ENCODE data around the gene EFCAB13.
"Not testable (repeated sequence)": the region's sequence is repeated elsewhere in the genome, so short reads cannot be mapped to it uniquely, and the experiment has no call there.

The EFCAB13 gene

DNA sequence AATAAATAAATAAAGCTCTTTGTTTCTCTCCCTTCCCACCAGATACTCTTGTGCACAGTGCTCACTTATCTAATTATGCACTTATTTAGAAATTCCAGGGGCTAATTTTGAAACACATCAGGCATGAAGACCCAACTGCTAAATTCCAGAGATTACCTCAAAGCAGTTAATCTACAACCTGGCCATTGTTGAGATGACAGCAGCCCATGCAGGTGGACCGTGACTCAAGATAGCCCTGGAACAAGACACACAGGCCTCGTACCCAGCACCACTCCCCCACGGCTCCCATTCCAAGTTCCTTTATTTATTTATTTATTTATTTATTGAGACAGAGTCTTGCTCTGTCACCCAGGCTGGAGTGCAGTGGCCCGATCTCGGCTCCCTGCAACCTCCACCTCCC lies 147.1 kb downstream of the EFCAB13 start:
- H3K4me2 ChIP-seq (ENCODE audit: low read length), result no peak overlapping the region
- no peak overlapping the region for H3K4me3 ChIP-seq (ENCODE audit: low read depth, low read length)
- H3K79me2 ChIP-seq, result no peaks in the 10 kb centered on the region
- H3K9me3 ChIP-seq (ENCODE audit: control insufficient read depth, low read length), result no peaks in the 10 kb centered on the region
- TF ChIP-seq, protein P1, sequence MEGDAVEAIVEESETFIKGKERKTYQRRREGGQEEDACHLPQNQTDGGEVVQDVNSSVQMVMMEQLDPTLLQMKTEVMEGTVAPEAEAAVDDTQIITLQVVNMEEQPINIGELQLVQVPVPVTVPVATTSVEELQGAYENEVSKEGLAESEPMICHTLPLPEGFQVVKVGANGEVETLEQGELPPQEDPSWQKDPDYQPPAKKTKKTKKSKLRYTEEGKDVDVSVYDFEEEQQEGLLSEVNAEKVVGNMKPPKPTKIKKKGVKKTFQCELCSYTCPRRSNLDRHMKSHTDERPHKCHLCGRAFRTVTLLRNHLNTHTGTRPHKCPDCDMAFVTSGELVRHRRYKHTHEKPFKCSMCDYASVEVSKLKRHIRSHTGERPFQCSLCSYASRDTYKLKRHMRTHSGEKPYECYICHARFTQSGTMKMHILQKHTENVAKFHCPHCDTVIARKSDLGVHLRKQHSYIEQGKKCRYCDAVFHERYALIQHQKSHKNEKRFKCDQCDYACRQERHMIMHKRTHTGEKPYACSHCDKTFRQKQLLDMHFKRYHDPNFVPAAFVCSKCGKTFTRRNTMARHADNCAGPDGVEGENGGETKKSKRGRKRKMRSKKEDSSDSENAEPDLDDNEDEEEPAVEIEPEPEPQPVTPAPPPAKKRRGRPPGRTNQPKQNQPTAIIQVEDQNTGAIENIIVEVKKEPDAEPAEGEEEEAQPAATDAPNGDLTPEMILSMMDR (IDR thresholded peaks at IDR 0.05), result no peak
- H3K9ac ChIP-seq, result no peak overlapping the region
- H3K27me3 ChIP-seq (ENCODE audit: control insufficient read depth, insufficient read depth, low read length), result no peaks in the 10 kb centered on the region
- H3K27ac ChIP-seq, result no peak overlapping the region
- H2AFZ ChIP-seq, result no peak overlapping the region
- no peaks in the 10 kb centered on the region for H3K36me3 ChIP-seq (ENCODE audit: control insufficient read depth, insufficient read depth, low read length)
- H3K4me1 ChIP-seq, result no peaks in the 10 kb centered on the region

DNA sequence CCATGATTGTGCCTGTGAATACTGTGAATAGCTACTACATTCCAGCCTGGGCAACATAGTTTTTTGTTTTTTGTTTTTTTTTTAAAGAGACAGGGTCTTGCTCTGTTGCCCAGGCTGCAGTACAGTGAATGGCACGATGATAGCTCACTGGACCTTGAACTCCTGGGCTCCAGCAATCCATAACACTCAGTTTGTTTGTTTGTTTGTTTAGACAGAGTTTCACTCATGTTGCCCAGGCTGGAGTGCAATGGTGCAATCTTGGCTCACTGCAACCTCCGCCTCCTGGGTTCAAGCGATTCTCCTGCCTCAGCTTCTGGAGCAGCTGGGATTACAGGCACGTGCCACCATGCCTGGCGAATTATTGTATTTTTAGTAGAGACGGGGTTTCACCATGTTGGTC lies 148.3 kb downstream of the EFCAB13 start:
- not testable (repeated sequence) for H3K9me3 ChIP-seq (ENCODE audit: control insufficient read depth, low read length); H3K27ac ChIP-seq; H3K79me2 ChIP-seq; H3K4me2 ChIP-seq (ENCODE audit: low read length); H3K36me3 ChIP-seq (ENCODE audit: control insufficient read depth, insufficient read depth, low read length); H3K9ac ChIP-seq; H3K4me3 ChIP-seq (ENCODE audit: low read depth, low read length); H2AFZ ChIP-seq; H3K4me1 ChIP-seq; H3K27me3 ChIP-seq (ENCODE audit: control insufficient read depth, insufficient read depth, low read length)
